HepG2 (cell line): ENCODE results near the gene C11orf91. TPM values are rescaled to one million over a fixed set of nuclear protein-coding genes. Genes with fewer than 3 reads are reported as not detected.

ENCODE experiments used
- ARNT ChIP-seq: fragments of 450-650 bp; IDR thresholded peaks from 2 replicates; pipeline ENCODE4 v1.6.1; 2017
- BRD4 ChIP-seq: sonication (generic); formaldehyde crosslinking; IDR thresholded peaks from 2 replicates; pipeline ENCODE4 v1.4.0; 2020; ENCODE audit warnings: missing genetic modification reagents
- CREM ChIP-seq, 2 experiments: sonication (generic) in 1 of 2; formaldehyde crosslinking in 1 of 2; IDR thresholded peaks; 2 replicates each; pipeline versions ENCODE4 v1.4.0 to v1.6.1; 2016 to 2020; ENCODE audit warnings: antibody characterized with exemption in 1 of 2, mild to moderate bottlenecking in 1 of 2, missing genetic modification reagents in 1 of 2
- KAT2B ChIP-seq: fragments of 150-350 bp; IDR thresholded peaks from 2 replicates; pipeline ENCODE4 v1.6.1; 2014; ENCODE audit warnings: low read depth, low read length, borderline replicate concordance
- SOX6 ChIP-seq, 2 experiments: fragments of 450-650 bp in 1 of 2; sonication (generic) in 1 of 2; formaldehyde crosslinking in 1 of 2; IDR thresholded peaks; 2 replicates each; pipeline versions ENCODE4 v1.4.0 to v1.6.1; 2017 to 2020; ENCODE audit warnings: antibody characterized with exemption in 1 of 2, mild to moderate bottlenecking in 1 of 2, missing genetic modification reagents in 1 of 2
- ZBTB3 ChIP-seq: sonication (generic); formaldehyde crosslinking; IDR thresholded peaks from 2 replicates; pipeline ENCODE4 v1.4.0; 2020; ENCODE audit warnings: low read depth, mild to moderate bottlenecking, moderate library complexity, missing genetic modification reagents, borderline replicate concordance
- ZNF101 ChIP-seq: sonication (generic); formaldehyde crosslinking; IDR thresholded peaks from 2 replicates; pipeline ENCODE4 v1.4.0; 2020; ENCODE audit warnings: mild to moderate bottlenecking, low read depth, missing genetic modification reagents, borderline replicate concordance
- ZNF354B ChIP-seq: sonication (generic); formaldehyde crosslinking; IDR thresholded peaks from 2 replicates; pipeline ENCODE4 v1.8.0; 2022; ENCODE audit warnings: mild to moderate bottlenecking, missing genetic modification reagents
- ZNF510 ChIP-seq: sonication (generic); formaldehyde crosslinking; IDR thresholded peaks from 2 replicates; pipeline ENCODE4 v1.4.0; 2020; ENCODE audit warnings: low read depth, mild to moderate bottlenecking, missing genetic modification reagents
- polyA plus RNA-seq, 8 experiments: library from polyadenylated mRNA; depleted of rRNA in 3 of 8; stranded (reverse) in 7 of 8; unstranded in 1 of 8; fragments of >200 nt; fragmentation: Illumina TruSeq in 4 of 8; extraction: Trizol in 4 of 8; gene quantifications; 2 replicates each; pipeline versions ENCODE4 v1.2.1 to v1.2.3, GENCODE V29; 2011 to 2016; ENCODE audit warnings: low read depth in 4 of 8, missing spikeins in 1 of 8, mixed read lengths in 1 of 8; ENCODE audit not compliant: insufficient read depth in 1 of 8
- total RNA-seq, 5 experiments: library from RNA; depleted of rRNA; stranded (reverse); fragments of >200 nt; fragmentation: Illumina TruSeq; extraction: Trizol; gene quantifications; 2 replicates each; pipeline ENCODE4 v1.2.3, GENCODE V29; 2016; ENCODE audit warnings: low read depth in 1 of 5
- TF ChIP-seq, protein P1 (sequence below): sonication (generic); formaldehyde crosslinking; conservative IDR thresholded peaks from 2 replicates; pipeline ENCODE4 v1.4.0; 2020; ENCODE audit warnings: mild to moderate bottlenecking, missing genetic modification reagents, moderate library complexity
- TF ChIP-seq, protein P2 (sequence below): sonication (generic); formaldehyde crosslinking; IDR thresholded peaks from 2 replicates; pipeline ENCODE4 v1.4.0; 2020; ENCODE audit warnings: missing genetic modification reagents, borderline replicate concordance
- TF ChIP-seq, protein P3 (sequence below): sonication (generic); formaldehyde crosslinking; IDR thresholded peaks from 2 replicates; pipeline ENCODE4 v1.4.0; 2020; ENCODE audit warnings: missing genetic modification reagents
- TF ChIP-seq, protein P4 (sequence below): sonication (generic); formaldehyde crosslinking; IDR thresholded peaks from 2 replicates; pipeline ENCODE4 v1.5.0; 2020; ENCODE audit warnings: mild to moderate bottlenecking, missing genetic modification reagents

C11orf91 gene
- total and polyA plus RNA-seq, 2 of the 13 experiments (the other 11 are each of a cell fraction or from before 2014, with no cell fraction given) = 0.35 TPM; not detected in 1

DNA sequence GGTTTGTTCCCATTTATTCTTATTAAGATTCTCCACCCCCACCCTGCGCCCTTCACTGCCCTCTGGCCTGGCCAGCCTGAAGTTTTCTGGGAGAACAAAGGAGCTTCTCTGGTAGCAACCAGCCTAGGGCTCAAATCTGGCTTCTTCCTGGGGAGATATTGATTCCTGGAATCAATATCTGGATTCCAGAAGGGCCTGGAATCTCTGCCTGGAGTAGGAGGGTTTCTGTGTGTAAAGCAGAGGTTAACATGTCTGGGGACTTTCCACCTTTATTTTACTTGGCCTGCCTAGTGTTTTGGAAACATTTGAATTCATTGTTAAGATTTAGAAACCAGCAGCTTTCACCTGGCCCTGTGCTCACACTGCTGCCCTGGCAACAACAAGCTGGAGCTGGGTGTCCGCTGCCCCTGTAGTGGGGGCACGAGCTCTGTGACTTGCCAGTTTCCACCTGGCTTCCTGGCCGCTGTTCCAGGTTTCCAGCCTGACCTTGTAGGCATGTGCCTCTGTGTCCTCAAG is 5.5 kb downstream of the C11orf91 start (continued):
- TF ChIP-seq, protein P1, sequence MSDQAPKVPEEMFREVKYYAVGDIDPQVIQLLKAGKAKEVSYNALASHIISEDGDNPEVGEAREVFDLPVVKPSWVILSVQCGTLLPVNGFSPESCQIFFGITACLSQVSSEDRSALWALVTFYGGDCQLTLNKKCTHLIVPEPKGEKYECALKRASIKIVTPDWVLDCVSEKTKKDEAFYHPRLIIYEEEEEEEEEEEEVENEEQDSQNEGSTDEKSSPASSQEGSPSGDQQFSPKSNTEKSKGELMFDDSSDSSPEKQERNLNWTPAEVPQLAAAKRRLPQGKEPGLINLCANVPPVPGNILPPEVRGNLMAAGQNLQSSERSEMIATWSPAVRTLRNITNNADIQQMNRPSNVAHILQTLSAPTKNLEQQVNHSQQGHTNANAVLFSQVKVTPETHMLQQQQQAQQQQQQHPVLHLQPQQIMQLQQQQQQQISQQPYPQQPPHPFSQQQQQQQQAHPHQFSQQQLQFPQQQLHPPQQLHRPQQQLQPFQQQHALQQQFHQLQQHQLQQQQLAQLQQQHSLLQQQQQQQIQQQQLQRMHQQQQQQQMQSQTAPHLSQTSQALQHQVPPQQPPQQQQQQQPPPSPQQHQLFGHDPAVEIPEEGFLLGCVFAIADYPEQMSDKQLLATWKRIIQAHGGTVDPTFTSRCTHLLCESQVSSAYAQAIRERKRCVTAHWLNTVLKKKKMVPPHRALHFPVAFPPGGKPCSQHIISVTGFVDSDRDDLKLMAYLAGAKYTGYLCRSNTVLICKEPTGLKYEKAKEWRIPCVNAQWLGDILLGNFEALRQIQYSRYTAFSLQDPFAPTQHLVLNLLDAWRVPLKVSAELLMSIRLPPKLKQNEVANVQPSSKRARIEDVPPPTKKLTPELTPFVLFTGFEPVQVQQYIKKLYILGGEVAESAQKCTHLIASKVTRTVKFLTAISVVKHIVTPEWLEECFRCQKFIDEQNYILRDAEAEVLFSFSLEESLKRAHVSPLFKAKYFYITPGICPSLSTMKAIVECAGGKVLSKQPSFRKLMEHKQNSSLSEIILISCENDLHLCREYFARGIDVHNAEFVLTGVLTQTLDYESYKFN (CRISPR knock-in tag) = peak; percentile 70
- TF ChIP-seq, protein P2, sequence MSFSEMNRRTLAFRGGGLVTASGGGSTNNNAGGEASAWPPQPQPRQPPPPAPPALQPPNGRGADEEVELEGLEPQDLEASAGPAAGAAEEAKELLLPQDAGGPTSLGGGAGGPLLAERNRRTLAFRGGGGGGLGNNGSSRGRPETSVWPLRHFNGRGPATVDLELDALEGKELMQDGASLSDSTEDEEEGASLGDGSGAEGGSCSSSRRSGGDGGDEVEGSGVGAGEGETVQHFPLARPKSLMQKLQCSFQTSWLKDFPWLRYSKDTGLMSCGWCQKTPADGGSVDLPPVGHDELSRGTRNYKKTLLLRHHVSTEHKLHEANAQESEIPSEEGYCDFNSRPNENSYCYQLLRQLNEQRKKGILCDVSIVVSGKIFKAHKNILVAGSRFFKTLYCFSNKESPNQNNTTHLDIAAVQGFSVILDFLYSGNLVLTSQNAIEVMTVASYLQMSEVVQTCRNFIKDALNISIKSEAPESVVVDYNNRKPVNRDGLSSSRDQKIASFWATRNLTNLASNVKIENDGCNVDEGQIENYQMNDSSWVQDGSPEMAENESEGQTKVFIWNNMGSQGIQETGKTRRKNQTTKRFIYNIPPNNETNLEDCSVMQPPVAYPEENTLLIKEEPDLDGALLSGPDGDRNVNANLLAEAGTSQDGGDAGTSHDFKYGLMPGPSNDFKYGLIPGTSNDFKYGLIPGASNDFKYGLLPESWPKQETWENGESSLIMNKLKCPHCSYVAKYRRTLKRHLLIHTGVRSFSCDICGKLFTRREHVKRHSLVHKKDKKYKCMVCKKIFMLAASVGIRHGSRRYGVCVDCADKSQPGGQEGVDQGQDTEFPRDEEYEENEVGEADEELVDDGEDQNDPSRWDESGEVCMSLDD (CRISPR knock-in tag) = no peak
- no peak for TF ChIP-seq ZNF354B
- peak; percentile 99 for TF ChIP-seq KAT2B
- TF ChIP-seq, protein P3, sequence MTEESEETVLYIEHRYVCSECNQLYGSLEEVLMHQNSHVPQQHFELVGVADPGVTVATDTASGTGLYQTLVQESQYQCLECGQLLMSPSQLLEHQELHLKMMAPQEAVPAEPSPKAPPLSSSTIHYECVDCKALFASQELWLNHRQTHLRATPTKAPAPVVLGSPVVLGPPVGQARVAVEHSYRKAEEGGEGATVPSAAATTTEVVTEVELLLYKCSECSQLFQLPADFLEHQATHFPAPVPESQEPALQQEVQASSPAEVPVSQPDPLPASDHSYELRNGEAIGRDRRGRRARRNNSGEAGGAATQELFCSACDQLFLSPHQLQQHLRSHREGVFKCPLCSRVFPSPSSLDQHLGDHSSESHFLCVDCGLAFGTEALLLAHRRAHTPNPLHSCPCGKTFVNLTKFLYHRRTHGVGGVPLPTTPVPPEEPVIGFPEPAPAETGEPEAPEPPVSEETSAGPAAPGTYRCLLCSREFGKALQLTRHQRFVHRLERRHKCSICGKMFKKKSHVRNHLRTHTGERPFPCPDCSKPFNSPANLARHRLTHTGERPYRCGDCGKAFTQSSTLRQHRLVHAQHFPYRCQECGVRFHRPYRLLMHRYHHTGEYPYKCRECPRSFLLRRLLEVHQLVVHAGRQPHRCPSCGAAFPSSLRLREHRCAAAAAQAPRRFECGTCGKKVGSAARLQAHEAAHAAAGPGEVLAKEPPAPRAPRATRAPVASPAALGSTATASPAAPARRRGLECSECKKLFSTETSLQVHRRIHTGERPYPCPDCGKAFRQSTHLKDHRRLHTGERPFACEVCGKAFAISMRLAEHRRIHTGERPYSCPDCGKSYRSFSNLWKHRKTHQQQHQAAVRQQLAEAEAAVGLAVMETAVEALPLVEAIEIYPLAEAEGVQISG (CRISPR knock-in tag) = no peak
- TF ChIP-seq CREM (IDR thresholded peaks at IDR 0.05) = no peak
- no peak for TF ChIP-seq CREM (CRISPR knock-in tag; IDR thresholded peaks at IDR 0.05)
- TF ChIP-seq ZBTB3 (CRISPR knock-in tag) = no peak
- TF ChIP-seq SOX6 (IDR thresholded peaks at IDR 0.05) = no peak
- TF ChIP-seq SOX6 (CRISPR knock-in tag; IDR thresholded peaks at IDR 0.05) = peak; percentile 63
- no peak for TF ChIP-seq ARNT
- TF ChIP-seq BRD4 = no peak
- no peak for TF ChIP-seq ZNF101 (CRISPR knock-in tag)
- TF ChIP-seq, protein P4, sequence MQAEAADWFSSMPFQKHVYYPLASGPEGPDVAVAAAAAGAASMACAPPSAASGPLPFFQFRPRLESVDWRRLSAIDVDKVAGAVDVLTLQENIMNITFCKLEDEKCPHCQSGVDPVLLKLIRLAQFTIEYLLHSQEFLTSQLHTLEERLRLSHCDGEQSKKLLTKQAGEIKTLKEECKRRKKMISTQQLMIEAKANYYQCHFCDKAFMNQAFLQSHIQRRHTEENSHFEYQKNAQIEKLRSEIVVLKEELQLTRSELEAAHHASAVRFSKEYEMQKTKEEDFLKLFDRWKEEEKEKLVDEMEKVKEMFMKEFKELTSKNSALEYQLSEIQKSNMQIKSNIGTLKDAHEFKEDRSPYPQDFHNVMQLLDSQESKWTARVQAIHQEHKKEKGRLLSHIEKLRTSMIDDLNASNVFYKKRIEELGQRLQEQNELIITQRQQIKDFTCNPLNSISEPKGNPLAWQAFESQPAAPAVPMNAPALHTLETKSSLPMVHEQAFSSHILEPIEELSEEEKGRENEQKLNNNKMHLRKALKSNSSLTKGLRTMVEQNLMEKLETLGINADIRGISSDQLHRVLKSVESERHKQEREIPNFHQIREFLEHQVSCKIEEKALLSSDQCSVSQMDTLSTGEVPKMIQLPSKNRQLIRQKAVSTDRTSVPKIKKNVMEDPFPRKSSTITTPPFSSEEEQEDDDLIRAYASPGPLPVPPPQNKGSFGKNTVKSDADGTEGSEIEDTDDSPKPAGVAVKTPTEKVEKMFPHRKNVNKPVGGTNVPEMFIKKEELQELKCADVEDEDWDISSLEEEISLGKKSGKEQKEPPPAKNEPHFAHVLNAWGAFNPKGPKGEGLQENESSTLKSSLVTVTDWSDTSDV (CRISPR knock-in tag) = no peak
- TF ChIP-seq ZNF510 (CRISPR knock-in tag) = no peak
